Prostate gland (tissue), 2 donors: Measurements from ENCODE around the gene STING1.
"Not testable (repeated sequence)": the region's sequence is repeated elsewhere in the genome, so short reads cannot be mapped to it uniquely, and the experiment has no call there.

Experiments used
- CTCF ChIP-seq, 4 experiments: fragments of 200-600 bp in 2 of 4; fragments of 450-650 bp in 2 of 4; sonication (generic) in 2 of 4; IDR thresholded peaks; 1 replicate in 3 of 4; 2 replicates in 1 of 4; pipeline ENCODE4 v1.5.1; 2016 to 2019; ENCODE audit warnings: antibody characterized with exemption in 4 of 4, mild to moderate bottlenecking in 2 of 4, moderate library complexity in 2 of 4
- POLR2A ChIP-seq: fragments of 450-650 bp; IDR thresholded peaks from one replicate; pipeline ENCODE4 v1.6.1; 2016; ENCODE audit warnings: antibody characterized with exemption, mild to moderate bottlenecking
- POLR2AphosphoS5 ChIP-seq: sonication (generic); formaldehyde crosslinking; IDR thresholded peaks from one replicate; pipeline ENCODE4 v1.6.1; 2017; ENCODE audit warnings: antibody characterized with exemption

DNA sequence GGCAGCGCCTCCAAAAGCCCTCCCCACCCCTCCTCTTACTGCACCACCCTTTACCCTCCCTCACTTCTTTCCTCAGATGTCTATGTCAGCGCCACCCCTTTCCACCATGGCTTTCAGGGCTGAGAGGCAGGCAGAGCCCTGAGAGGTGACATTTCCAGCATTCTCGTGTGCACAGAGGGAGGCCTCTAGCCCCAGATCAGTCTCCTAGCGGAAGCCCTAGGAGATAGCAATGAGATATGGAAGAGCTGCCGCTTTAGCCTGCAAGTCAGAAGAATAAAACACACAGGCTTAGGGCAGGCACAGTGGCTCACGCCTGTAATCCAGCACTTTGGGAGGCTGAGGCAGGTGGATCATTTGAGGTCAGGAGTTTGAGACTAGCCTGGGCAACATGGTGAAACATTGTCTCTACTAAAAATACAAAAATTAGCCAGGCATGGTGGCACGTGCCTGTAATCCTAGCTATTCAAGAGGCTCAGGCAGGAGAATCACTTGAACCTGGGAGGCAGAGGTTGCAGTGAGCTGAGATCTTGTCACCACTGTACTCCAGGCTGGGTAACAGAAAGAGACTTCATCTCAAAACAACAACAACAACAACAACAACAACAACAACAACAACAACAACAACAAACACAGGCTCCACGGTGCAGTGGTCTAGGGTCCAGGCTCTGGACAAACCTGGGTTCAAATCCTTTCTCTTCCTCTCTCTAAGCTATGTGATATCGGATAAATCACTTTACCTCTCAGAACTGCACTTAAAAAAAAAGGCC is 3.7 kb downstream of the STING1 start:
- not testable (repeated sequence) for TF ChIP-seq CTCF (IDR thresholded peaks at IDR 0.05); POLR2AphosphoS5; POLR2A
